ENCODE results near the gene TLX3. TPM values are rescaled to one million over a fixed set of nuclear protein-coding genes. Genes with fewer than 3 reads are reported as not detected.
A peak's percentile ranks its signal among the peaks of the same experiment; 100 is the strongest.

TLX3 gene
- total RNA-seq, 1 donor from 2014 or later = 161 TPM

GRCh38 chr5:171315925-171316257 lies 6.8 kb downstream of the TLX3 start:
- TF ChIP-seq, protein P1, sequence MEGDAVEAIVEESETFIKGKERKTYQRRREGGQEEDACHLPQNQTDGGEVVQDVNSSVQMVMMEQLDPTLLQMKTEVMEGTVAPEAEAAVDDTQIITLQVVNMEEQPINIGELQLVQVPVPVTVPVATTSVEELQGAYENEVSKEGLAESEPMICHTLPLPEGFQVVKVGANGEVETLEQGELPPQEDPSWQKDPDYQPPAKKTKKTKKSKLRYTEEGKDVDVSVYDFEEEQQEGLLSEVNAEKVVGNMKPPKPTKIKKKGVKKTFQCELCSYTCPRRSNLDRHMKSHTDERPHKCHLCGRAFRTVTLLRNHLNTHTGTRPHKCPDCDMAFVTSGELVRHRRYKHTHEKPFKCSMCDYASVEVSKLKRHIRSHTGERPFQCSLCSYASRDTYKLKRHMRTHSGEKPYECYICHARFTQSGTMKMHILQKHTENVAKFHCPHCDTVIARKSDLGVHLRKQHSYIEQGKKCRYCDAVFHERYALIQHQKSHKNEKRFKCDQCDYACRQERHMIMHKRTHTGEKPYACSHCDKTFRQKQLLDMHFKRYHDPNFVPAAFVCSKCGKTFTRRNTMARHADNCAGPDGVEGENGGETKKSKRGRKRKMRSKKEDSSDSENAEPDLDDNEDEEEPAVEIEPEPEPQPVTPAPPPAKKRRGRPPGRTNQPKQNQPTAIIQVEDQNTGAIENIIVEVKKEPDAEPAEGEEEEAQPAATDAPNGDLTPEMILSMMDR (IDR thresholded peaks at IDR 0.05; ENCODE audit: partially characterized antibody, unreplicated experiment) = no peak
- peaks cover 37% of the 10 kb centered on the region for H3K27me3 Mint-ChIP-seq (ENCODE audit: unreplicated experiment)
- peaks cover 37% of the 10 kb centered on the region for H3K9me3 Mint-ChIP-seq (ENCODE audit: unreplicated experiment)
- no peak for DNase-seq
- peaks cover 28% of the 10 kb centered on the region for H3K4me1 Mint-ChIP-seq (ENCODE audit: low read depth, unreplicated experiment)
- H3K27ac Mint-ChIP-seq (ENCODE audit: unreplicated experiment) = peak overlapping the region; percentile 76
- peaks cover 13% of the 10 kb centered on the region for H3K36me3 Mint-ChIP-seq (ENCODE audit: unreplicated experiment)
- H3K4me3 Mint-ChIP-seq (ENCODE audit: unreplicated experiment) = peak overlapping the region; percentile 99

GRCh38 chr5:171316258-171317121 lies 7.4 kb downstream of the TLX3 start:
- peaks cover 33% of the 10 kb centered on the region for H3K4me1 Mint-ChIP-seq (ENCODE audit: low read depth, unreplicated experiment)
- peak; percentile 60 for DNase-seq

DNA sequence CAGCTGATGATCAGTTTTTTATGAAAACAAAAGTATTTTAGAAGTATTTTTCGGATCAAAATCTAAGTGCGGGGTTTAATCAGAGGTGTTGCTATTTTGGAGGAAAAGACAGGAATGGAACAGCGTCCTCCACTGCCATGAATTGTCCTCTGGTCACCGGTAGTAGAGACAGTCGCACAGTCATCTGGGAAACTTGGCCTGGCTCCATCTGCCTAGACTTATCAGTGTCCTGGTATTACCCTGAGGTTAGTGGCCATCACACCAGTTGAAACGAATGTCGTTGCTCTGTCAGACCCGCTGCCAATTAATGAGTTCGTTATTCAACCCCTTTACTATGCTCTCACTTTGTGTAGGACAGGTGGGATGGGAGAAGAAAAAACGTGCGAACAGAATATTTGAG lies 8.2 kb downstream of the TLX3 start:
- H3K4me1 Mint-ChIP-seq (ENCODE audit: low read depth, unreplicated experiment) = peaks cover 37% of the 10 kb centered on the region
- peaks cover 37% of the 10 kb centered on the region for H3K27me3 Mint-ChIP-seq (ENCODE audit: unreplicated experiment)
- H3K4me3 Mint-ChIP-seq (ENCODE audit: unreplicated experiment) = peak overlapping the region; percentile 99
- peaks cover 13% of the 10 kb centered on the region for H3K36me3 Mint-ChIP-seq (ENCODE audit: unreplicated experiment)
- H3K9me3 Mint-ChIP-seq (ENCODE audit: unreplicated experiment) = peaks cover 37% of the 10 kb centered on the region
- peak overlapping the region; percentile 85 for H3K27ac Mint-ChIP-seq (ENCODE audit: unreplicated experiment)
- TF ChIP-seq, protein P1 (IDR thresholded peaks at IDR 0.05; ENCODE audit: partially characterized antibody, unreplicated experiment) = no peak
- DNase-seq = no peak

More at GRCh38 chr5:171316258-171317121, 7.4 kb downstream of the TLX3 start:
- H3K4me3 Mint-ChIP-seq (ENCODE audit: unreplicated experiment) = peak overlapping the region; percentile 99
- peak overlapping the region; percentile 85 for H3K27ac Mint-ChIP-seq (ENCODE audit: unreplicated experiment)
- peaks cover 37% of the 10 kb centered on the region for H3K27me3 Mint-ChIP-seq (ENCODE audit: unreplicated experiment)
- peaks cover 36% of the 10 kb centered on the region for H3K9me3 Mint-ChIP-seq (ENCODE audit: unreplicated experiment)
- TF ChIP-seq, protein P1 (IDR thresholded peaks at IDR 0.05; ENCODE audit: partially characterized antibody, unreplicated experiment) = no peak
- peaks cover 13% of the 10 kb centered on the region for H3K36me3 Mint-ChIP-seq (ENCODE audit: unreplicated experiment)

GRCh38 chr5:171318026-171318425 lies 9.0 kb downstream of the TLX3 start:
- peaks cover 7% of the 10 kb centered on the region for H3K36me3 Mint-ChIP-seq (ENCODE audit: unreplicated experiment)
- H3K27me3 Mint-ChIP-seq (ENCODE audit: unreplicated experiment) = peaks cover 31% of the 10 kb centered on the region

More at GRCh38 chr5:171318026-171318425, 9.0 kb downstream of the TLX3 start:
- peaks cover 37% of the 10 kb centered on the region for H3K4me1 Mint-ChIP-seq (ENCODE audit: low read depth, unreplicated experiment)
- peaks cover 31% of the 10 kb centered on the region for H3K9me3 Mint-ChIP-seq (ENCODE audit: unreplicated experiment)
- H3K27ac Mint-ChIP-seq (ENCODE audit: unreplicated experiment) = peak overlapping the region; percentile 33
- H3K4me3 Mint-ChIP-seq (ENCODE audit: unreplicated experiment) = peak overlapping the region; percentile 99
- no peak for DNase-seq
- TF ChIP-seq, protein P1 (IDR thresholded peaks at IDR 0.05; ENCODE audit: partially characterized antibody, unreplicated experiment) = no peak

All from glutamatergic neuron (in vitro differentiated cells).